Ovary (tissue), 3 donors: Measurements from ENCODE around the gene ZNF341.

Source experiments
- CTCF ChIP-seq, 3 donors: fragments of 450-650 bp in 2 of 3; fragments of 200-600 bp in 1 of 3; IDR thresholded peaks; one replicate each; pipeline versions ENCODE4 v1.5.1 to v1.8.0; 2016 to 2022; ENCODE audit warnings: antibody characterized with exemption in 3 of 3, mild to moderate bottlenecking in 1 of 3
- POLR2A ChIP-seq: fragments of 450-650 bp; IDR thresholded peaks from one replicate; pipeline ENCODE4 v1.6.1; 2017; ENCODE audit warnings: antibody characterized with exemption, mild to moderate bottlenecking, moderate library complexity
- donor health status: DM: no; HTN: no; CAD: no.

GRCh38 chr20:33686984-33687366, 44.8 kb upstream of the ZNF341 start:
- no peak for TF ChIP-seq POLR2A
- TF ChIP-seq CTCF (IDR thresholded peaks at IDR 0.05): no peak
